PC-3 (cell line): ENCODE results near the gene AUTS2.

Source experiments
- EZH2phosphoT487 ChIP-seq: fragments of 300-600 bp; sonication (generic); IDR thresholded peaks from 2 replicates; pipeline ENCODE4 v1.6.1; 2018; ENCODE audit warnings: mild to moderate bottlenecking, antibody characterized with exemption, low read length, borderline replicate concordance
- TF ChIP-seq, protein P1 (sequence below): fragments of 300-600 bp; sonication (generic); conservative IDR thresholded peaks from 2 replicates; pipeline ENCODE4 v1.5.1; 2017; ENCODE audit warnings: antibody characterized with exemption, low read depth, mild to moderate bottlenecking, low read length

DNA sequence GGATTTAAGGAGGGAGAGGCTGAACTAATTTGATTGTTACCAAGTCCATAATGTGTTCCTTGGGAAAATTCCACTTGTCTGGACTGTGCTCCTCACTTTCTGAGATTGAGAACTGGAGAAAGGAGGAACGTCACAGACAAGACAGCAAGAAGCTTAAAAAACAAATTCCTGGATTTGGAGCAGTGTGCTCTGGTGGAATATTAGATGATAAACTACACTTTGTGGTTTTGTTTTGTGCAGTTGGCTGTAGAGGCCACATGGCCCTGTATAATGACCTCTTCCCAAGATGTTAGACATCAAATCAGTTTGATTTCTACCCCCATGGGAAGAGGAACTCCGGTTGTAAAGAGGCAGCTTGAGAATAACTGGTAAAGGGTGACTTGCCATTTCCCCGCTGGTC is 1112.4 kb downstream of the AUTS2 start:
- TF ChIP-seq, protein P1, sequence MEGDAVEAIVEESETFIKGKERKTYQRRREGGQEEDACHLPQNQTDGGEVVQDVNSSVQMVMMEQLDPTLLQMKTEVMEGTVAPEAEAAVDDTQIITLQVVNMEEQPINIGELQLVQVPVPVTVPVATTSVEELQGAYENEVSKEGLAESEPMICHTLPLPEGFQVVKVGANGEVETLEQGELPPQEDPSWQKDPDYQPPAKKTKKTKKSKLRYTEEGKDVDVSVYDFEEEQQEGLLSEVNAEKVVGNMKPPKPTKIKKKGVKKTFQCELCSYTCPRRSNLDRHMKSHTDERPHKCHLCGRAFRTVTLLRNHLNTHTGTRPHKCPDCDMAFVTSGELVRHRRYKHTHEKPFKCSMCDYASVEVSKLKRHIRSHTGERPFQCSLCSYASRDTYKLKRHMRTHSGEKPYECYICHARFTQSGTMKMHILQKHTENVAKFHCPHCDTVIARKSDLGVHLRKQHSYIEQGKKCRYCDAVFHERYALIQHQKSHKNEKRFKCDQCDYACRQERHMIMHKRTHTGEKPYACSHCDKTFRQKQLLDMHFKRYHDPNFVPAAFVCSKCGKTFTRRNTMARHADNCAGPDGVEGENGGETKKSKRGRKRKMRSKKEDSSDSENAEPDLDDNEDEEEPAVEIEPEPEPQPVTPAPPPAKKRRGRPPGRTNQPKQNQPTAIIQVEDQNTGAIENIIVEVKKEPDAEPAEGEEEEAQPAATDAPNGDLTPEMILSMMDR, result no peak
- no peak for TF ChIP-seq EZH2phosphoT487
